ENCODE results near the gene ACTMAP. TPM values are rescaled to one million over a fixed set of nuclear protein-coding genes. Genes with fewer than 3 reads are reported as not detected.
A peak's percentile ranks its signal among the peaks of the same experiment; 100 is the strongest.

Gene ACTMAP
- total RNA-seq, 6 experiments from 2014 or later, result 2.9 to 11.2 (median 4.4) TPM

DNA sequence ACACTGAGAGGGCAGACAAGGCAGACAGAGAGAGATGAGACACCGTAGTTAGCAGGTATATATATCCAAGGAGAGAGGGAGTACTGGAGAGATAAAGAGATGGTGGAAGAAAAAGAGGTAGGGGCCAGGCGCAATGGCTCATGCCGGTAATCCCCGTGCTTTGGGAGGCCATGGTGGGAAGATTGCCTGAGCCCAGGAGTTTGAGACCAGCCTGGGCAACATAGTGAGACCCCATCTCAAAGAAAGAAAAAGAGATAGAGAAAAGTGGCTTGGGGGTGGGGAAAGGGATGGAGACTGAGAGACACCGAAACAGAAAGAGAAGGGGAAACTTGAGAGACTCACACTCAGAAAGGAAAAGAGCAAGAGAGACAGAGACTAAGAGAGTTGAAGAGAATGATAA, 30.3 kb upstream of the ACTMAP start:
- intact Hi-C loops (cut with DNase I), result no loop called here
- H3K27me3 ChIP-seq, result no peaks in the 10 kb centered on the region
- H3K9me3 ChIP-seq, result no peaks in the 10 kb centered on the region
- no peak overlapping the region for H3K4me3 ChIP-seq
- ATAC-seq (no peak), DNase-seq (no peak)
- no peaks in the 10 kb centered on the region for H3K36me3 ChIP-seq
- TF ChIP-seq, protein P1, sequence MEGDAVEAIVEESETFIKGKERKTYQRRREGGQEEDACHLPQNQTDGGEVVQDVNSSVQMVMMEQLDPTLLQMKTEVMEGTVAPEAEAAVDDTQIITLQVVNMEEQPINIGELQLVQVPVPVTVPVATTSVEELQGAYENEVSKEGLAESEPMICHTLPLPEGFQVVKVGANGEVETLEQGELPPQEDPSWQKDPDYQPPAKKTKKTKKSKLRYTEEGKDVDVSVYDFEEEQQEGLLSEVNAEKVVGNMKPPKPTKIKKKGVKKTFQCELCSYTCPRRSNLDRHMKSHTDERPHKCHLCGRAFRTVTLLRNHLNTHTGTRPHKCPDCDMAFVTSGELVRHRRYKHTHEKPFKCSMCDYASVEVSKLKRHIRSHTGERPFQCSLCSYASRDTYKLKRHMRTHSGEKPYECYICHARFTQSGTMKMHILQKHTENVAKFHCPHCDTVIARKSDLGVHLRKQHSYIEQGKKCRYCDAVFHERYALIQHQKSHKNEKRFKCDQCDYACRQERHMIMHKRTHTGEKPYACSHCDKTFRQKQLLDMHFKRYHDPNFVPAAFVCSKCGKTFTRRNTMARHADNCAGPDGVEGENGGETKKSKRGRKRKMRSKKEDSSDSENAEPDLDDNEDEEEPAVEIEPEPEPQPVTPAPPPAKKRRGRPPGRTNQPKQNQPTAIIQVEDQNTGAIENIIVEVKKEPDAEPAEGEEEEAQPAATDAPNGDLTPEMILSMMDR (IDR thresholded peaks at IDR 0.05), result no peak
- TF ChIP-seq POLR2A (IDR thresholded peaks at IDR 0.05), result no peak
- H3K4me1 ChIP-seq, result peaks cover 0 to 12% (median 0%) of the 10 kb centered on the region in 4 donors
- H3K27ac ChIP-seq, result no peak overlapping the region
- 98% methylated on average over 5 of the region's 5 CpGs for WGBS (ENCODE audit: insufficient coverage, low coverage, low lambda C conversion rate, missing lambda C conversion rate)

DNA sequence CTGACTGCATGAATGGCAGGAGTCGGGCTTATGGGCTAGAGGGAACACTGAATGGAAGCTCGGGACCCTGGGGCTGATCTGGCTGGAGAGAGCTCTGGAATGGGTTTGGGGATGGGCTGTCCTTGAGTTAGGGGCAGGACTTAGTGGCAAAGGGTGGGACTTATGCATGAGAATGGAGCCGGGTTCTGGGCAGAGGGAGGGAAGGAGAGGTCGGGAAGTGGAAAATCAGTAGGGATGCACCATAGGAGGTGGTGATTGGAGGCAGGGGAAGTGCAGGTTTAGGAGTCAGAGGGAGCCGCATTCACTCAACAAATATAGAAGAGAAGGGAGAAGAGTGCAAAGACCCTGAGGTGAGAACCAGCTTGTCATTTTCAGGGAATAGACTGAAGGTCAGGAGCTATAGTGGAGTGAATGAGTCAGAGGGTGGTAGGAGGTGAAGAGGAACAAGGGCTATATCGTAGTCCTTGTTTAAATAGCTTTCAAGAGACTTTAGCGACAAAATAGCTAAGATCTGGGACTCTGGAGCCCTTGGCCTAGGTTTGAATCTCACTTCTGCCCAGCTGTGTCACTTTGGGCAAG, 28.5 kb upstream of the ACTMAP start:
- ATAC-seq (no peak), DNase-seq (no peak)
- Histone ChIP-seq H3K4me1 (peaks cover 0 to 12% (median 0%) of the 10 kb centered on the region in 4 donors), H3K27ac (peak overlapping the region in 2 of 3 donors; percentile 87 to 89), H3K4me3 (peak overlapping the region; percentile 77 to 93 (median 81)), H3K27me3 (no peaks in the 10 kb centered on the region), H3K9me3 (no peaks in the 10 kb centered on the region), H3K36me3 (no peaks in the 10 kb centered on the region)
- WGBS (ENCODE audit: insufficient coverage, low coverage, low lambda C conversion rate, missing lambda C conversion rate), result 16% methylated on average over 7 of the region's 7 CpGs
- intact Hi-C loops (cut with DNase I), result no loop called here
- no peak for TF ChIP-seq POLR2A (IDR thresholded peaks at IDR 0.05)
- TF ChIP-seq, protein P1 (IDR thresholded peaks at IDR 0.05), result no peak

DNA sequence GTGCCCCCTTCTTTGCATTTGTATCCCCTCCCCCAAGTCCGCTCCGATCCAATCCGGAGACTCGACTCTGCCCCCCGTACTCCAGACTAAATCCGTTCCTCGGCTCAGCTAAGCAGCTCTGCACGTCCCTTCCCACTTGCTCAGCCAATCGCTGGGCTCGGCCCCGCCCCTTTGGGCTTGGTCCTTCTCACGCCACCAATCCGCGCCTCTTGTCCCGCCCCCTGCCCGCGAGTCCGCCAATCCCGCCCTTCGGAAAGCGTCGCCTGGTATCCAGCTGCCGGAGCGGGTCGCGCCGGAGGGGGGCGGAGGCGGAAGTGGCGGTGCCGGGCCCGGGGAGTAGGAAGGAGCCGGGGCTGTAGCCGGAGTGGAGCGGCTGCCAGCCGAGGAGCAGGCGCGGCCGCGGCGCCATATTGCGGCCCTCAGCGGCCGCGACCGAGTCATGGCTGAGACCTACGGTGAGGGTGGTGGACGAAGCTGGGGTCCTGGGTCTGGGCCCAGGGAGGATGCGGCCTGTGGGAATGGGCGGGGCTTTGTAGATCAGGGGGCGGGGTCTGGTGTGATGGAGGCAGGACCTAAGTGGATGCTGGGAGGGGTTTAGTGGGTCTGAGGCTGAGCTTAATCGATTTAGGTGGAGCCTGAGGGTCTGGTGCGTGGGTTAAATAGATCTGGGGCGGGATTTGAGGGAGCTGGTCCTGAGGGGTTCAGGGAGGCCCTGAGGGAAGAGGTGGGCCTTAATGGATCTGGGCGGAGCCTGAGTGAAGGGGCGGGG, 27.8 kb upstream of the ACTMAP start, which contains the start of gene RAB4B:
RAB4B (plus strand) TSS at position 311 of the 769 bp plus-strand sequence; CDS start at position 440, 129 bp downstream.
- Histone ChIP-seq H3K4me1 (peaks cover 0 to 12% (median 0%) of the 10 kb centered on the region in 4 donors), H3K4me3 (peak within 1 kb of the TSS; percentile 77 to 93 (median 81)), H3K27me3 (no peaks in the 10 kb centered on the region), H3K27ac (peak within 1 kb of the TSS; percentile 78 to 93 (median 89)), H3K9me3 (no peaks in the 10 kb centered on the region), H3K36me3 (no peaks in the 10 kb centered on the region)
- TF ChIP-seq, protein P1 (IDR thresholded peaks at IDR 0.05), result peak in 2 of 4 donors; percentile 21 to 23
- TF ChIP-seq POLR2A (IDR thresholded peaks at IDR 0.05), result peak; percentile 64
- 0% methylated on average over 55 of the region's 56 CpGs for WGBS (ENCODE audit: insufficient coverage, low coverage, low lambda C conversion rate, missing lambda C conversion rate)
- intact Hi-C loops (cut with DNase I), result no loop called here
- peak; percentile 87 to 94 (median 92) for ATAC-seq
- DNase-seq, result peak; percentile 100

DNA sequence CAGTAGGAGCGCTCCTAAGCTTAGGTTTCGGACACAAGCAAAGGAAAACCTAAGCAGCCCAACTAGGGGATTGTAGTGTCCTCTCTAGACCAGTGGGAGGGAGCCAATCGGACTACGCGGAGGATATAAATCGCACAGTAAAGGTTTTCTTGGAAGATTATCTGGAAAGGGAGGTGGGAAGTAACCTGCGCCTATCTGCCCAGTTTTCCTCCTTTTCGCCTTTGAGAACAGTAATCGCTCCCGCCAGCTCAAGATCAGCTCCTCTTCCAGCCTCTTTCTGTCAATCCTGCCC, 27.3 kb upstream of the ACTMAP start:
- intact Hi-C loops (cut with DNase I), result no loop called here
- H3K4me3 ChIP-seq, result peak overlapping the region; percentile 52 to 93 (median 77)
- ATAC-seq (no peak), DNase-seq (no peak)
- no peaks in the 10 kb centered on the region for H3K9me3 ChIP-seq
- H3K36me3 ChIP-seq, result no peaks in the 10 kb centered on the region
- WGBS (ENCODE audit: insufficient coverage, low coverage, low lambda C conversion rate, missing lambda C conversion rate), result 0% methylated on average over 9 of the region's 10 CpGs
- H3K4me1 ChIP-seq, result peaks cover 0 to 12% (median 0%) of the 10 kb centered on the region in 4 donors
- H3K27me3 ChIP-seq, result no peaks in the 10 kb centered on the region
- TF ChIP-seq POLR2A (IDR thresholded peaks at IDR 0.05), result no peak
- TF ChIP-seq, protein P1 (IDR thresholded peaks at IDR 0.05), result no peak
- peak overlapping the region; percentile 78 to 93 (median 89) for H3K27ac ChIP-seq
